EL (cell line): ENCODE data around the gene FFAR3.

ENCODE experiments used
- DNase-seq: peaks from one replicate; pipeline ENCODE4 v3.0.0-alpha.2; 2016

The FFAR3 gene

GRCh38 chr19:35331551-35332214 is 26.6 kb upstream of the FFAR3 start:
- no peak for DNase-seq

DNA sequence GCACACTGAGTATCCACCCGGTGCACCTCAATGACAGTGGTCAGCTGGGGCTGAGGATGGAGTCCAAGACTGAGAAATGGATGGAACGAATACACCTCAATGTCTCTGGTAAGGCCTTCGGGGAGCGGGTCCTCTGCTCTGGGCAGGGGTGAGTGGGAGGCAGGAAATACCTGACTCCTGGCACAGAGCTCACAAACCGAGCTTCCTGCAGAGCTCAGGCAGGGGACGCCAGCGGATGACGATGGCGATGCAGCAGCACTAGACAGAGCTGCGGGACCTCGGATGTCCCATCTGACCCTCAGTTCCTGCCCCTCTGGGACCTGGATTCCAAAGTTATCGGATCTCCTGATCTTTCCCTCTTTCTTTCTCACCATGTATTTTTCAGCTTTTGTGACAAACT is 25.4 kb upstream of the FFAR3 start:
- no peak for DNase-seq

GRCh38 chr19:35334144-35334753 is 24.0 kb upstream of the FFAR3 start:
- no peak for DNase-seq

DNA sequence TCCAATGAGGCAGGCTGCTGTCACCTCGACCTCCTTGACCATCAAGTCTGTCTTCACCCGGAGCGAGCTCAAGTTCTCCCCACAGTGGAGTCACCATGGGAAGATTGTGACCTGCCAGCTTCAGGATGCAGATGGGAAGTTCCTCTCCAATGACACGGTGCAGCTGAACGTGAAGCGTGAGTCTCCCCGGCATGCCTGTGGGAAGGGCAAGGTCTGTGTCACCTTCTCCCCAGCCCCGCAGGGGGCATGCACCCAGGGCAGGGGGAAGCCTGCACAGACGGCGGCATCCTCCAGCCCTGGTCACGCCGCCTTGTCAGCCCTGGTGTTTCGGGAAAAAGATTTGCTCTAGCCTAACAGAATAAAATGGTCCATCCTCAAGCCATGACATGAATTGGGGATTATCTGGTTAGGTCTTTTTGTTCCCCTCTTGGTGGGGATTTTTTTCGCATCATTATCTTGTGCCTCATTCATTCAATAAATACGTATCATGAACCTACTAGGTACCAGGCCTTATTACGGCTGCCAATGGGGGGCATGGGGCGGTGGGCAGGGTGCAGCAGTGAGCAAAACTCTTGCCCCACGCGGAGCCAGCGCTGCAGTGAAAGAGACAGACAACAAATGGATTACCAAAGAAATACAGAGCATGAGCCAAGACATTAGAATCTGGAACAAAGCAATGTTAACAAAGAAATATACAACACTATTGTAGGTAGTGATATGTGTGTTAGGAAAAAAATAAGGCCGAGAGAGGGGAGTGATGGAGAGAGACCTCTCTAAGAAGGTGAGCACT is 21.9 kb upstream of the FFAR3 start:
- no peak for DNase-seq

GRCh38 chr19:35337097-35337983 is 20.9 kb upstream of the FFAR3 start:
- DNase-seq = no peak

- no peak for DNase-seq
These were observed 20.3 kb upstream of the FFAR3 start for GRCh38 chr19:35337984-35338296.

DNA sequence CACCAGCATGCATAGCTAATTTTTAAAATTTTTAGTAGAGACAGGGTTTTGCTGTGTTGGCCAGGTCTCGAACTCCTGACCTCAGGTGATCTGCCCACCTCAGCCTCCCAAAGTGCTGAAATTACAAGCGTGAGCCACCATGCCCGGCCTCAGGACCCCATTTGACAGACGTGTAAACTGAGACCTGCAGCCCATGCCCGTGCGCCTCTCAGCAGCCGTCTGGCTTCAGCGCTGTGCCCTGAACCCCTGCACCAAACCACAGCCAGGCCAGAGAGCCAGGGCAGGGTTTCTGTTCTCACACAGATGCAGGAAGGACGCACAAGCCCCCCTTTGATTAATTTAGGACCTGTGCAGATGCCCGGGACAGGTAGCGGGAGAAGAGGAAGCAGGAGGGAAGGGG is 17.8 kb upstream of the FFAR3 start:
- no peak for DNase-seq

DNA sequence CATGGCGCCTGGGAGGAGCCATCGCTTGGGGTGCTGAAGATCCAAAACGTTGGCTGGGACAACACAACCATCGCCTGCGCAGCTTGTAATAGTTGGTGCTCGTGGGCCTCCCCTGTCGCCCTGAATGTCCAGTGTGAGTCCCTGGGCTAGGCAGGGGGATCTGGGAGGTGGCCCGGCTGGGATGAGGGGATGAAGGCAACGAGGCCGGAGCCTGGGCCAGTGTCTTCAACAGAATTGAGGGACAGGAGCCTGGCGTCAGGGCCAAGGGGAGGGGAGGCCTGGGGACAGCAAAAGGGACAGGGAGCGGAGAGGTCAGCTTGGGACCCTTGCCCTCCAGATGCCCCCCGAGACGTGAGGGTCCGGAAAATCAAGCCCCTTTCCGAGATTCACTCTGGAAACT is 17.3 kb upstream of the FFAR3 start:
- DNase-seq = no peak

DNA sequence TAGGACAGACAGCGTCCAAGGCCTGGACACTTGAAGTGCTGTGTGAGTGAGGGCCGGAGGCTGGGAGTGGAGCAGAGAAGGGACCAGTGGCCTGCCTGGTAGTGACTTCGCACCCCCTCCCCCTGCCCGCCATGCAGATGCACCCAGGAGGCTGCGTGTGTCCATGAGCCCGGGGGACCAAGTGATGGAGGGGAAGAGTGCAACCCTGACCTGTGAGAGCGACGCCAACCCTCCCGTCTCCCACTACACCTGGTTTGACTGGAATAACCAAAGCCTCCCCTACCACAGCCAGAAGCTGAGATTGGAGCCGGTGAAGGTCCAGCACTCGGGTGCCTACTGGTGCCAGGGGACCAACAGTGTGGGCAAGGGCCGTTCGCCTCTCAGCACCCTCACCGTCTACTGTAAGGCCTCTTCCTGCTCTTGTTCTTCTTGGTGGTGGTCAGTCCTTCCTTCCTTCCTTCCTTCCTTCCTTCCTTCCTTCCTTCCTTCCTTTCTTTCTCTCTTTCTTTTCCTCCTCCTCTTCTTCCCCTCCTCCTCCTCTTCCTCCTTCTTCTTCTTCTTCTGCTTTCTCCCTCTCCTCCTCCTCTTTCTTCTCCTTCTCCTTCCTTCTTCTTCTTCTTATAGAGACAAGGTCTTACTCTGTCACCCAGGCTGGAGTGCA is 16.6 kb upstream of the FFAR3 start:
- no peak for DNase-seq

- DNase-seq = no peak
These were observed 15.8 kb upstream of the FFAR3 start for GRCh38 chr19:35342430-35342829.

- DNase-seq = no peak
These were observed 13.7 kb upstream of the FFAR3 start for GRCh38 chr19:35344511-35345031.

DNA sequence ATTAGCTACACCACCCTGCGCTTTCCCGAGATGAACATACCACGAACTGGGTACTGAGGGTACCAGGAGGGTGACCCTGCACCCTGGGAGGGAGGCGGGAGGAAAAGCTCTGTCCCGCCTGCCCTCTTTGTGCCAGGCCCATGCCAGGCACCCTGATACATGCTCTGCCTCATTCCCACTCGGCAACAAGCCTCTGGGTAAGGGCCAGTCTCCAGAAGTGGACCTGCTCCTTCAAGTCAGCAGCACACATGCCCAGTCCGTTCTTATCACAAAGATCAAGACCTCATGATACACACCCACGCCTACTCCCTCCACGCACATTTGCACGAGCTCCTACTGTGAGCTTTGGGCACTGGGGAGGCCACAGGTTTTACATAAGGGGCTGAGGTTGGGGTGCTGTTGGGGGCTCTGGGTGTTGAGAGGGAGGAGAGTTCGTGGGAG is 12.6 kb upstream of the FFAR3 start:
- DNase-seq = no peak

- DNase-seq = no peak
These were observed 11.8 kb upstream of the FFAR3 start for GRCh38 chr19:35346193-35347052.

DNA sequence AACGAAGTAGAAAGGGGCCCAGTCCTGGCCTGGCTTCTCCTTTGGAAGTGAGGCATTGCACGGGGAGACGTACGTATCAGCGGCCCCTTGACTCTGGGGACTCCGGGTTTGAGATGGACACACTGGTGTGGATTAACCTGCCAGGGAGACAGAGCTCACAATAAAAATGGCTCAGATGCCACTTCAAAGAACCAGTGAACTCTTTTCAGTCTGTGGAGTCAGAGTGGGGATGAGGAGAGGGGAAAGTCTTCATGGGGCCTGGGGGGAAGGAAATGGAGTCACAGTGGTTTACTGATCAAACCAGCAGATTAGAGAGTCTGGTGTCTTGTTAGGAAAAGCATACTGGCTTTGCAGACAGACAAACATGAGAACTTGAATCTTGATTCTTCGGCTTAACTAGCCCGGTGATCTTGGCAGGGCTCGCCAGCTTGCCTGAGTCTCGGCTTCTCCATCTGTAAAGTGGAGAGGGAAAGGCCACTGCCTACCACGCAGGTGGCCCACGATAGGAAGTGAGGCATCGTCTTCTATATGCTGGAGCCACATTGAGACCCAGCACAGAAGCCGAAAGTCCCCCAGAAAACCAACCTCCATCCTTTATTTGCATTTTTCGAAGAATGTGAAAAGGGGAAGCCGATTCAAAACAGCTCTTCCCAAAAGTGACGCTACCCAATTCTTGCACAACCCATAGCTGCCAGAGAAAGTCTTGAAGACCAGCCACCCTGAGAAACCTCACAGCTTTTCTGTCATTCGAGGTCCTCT is 10.9 kb upstream of the FFAR3 start, which contains the start of gene FFAR1:
TSS of gene FFAR1 (plus strand) at position 732 of the 759 bp plus-strand sequence. CDS start 3,650 bp downstream, outside the sequence.
- DNase-seq = no peak

GRCh38 chr19:35347930-35348298 is 10.3 kb upstream of the FFAR3 start:
- no peak for DNase-seq

- no peak for DNase-seq
These were observed 9.2 kb upstream of the FFAR3 start for GRCh38 chr19:35348911-35349611.

DNA sequence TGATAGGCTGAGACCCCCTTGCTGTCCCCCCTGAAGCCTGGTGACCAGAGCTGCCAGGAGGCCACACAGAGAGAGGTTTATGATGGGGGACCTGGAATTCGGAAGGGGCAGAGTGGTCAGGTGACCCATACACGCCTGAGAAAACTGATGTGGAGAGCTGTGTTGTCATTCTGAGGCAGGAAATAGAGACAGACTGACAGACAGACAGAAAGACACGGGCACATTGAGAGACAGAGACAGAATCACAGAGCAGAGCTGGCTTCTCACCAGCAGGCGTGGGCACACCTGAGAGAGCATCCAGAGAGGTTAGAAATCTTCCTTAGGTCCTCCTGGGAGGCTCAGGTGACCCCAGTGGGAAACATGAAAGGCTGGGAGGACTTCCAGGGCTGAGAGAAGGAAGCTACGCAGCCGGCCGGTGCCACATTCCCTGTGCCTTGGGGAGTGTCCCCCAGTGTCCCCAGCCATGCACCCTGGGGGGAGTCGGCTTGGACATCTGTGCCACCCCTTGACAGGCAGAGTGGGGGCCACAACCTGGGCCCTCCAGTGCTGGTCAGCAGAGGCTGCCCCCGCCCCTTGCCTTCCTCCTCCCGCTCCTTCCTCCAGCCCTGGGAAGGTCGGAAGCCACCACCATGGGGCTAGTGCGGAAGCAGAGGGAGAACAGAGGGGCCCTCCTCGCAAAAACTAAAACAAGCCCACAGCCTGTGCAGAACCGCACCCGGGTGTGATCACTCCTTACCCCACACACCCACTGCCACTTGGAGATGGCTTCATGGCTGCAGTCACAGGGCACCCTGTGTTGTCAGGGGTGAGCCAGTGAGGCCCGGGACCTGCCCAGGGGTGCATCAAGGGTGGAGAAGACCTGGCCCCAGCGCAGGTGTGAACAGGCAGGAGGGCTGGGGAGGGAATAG is 8.4 kb upstream of the FFAR3 start:
- DNase-seq = no peak

GRCh38 chr19:35350591-35350990 is 7.7 kb upstream of the FFAR3 start:
- no peak for DNase-seq
